SK-N-SH (cell line): ENCODE data around the gene CYB561. TPM values are rescaled to one million over a fixed set of nuclear protein-coding genes. Genes with fewer than 3 reads are reported as not detected.
A peak's percentile ranks its signal among the peaks of the same experiment; 100 is the strongest.

Experiments
- CTCF ChIA-PET: fragments of 300-600, 350-600 bp; formaldehyde crosslinking; extraction: SDS; loops from one replicate; lab custom pipeline; 2021; lab: Yijun Ruan, JAX
- POLR2A ChIA-PET: fragments of 350-600 bp; sonication (Branson Sonifier 250); formaldehyde crosslinking; extraction: SDS; loops from one replicate; lab custom pipeline; 2020; ENCODE audit warnings: antibody characterized with exemption, inconsistent platforms; lab: Yijun Ruan, JAX
- DNase-seq: peaks from one replicate; pipeline ENCODE4 v3.0.0; 2012
- H2AFZ ChIP-seq: fragments of 200-600 bp; sonication (generic); 2 replicates; pipeline ENCODE4 v1.8.1; 2016; ENCODE audit warnings: antibody characterized with exemption, mild to moderate bottlenecking, low read depth
- H3F3A ChIP-seq: fragments of 200-600 bp; sonication (generic); replicated peaks from 2 replicates; pipeline ENCODE3; 2016; ENCODE audit warnings: antibody characterized with exemption, mild to moderate bottlenecking; ENCODE audit not compliant: insufficient read depth
- H3K27ac ChIP-seq, 2 experiments: fragments of 200-500 bp in 1 of 2; fragments of 200-600 bp in 1 of 2; sonication (Bioruptor generic) in 1 of 2; sonication (generic), shearing (Covaris generic) in 1 of 2; 2 replicates each; pipeline versions ENCODE4 v1.5.1 to v1.6.1; 2014 to 2016; ENCODE audit warnings: low read depth in 2 of 2, inconsistent platforms in 1 of 2, low read length in 1 of 2, mild to moderate bottlenecking in 1 of 2, mixed read lengths in 1 of 2
- H3K27me3 ChIP-seq: fragments of 200-600 bp; sonication (generic), shearing (Covaris generic); 2 replicates; pipeline ENCODE4 v1.6.1; 2016; ENCODE audit warnings: mixed run types; ENCODE audit not compliant: insufficient read depth
- H3K36me3 ChIP-seq, 2 experiments: fragments of 200-500 bp in 1 of 2; fragments of 200-600 bp in 1 of 2; sonication (Bioruptor generic) in 1 of 2; sonication (generic) in 1 of 2; replicated peaks in 1 of 2; 2 replicates each; pipeline versions ENCODE3 to v1.5.1; 2014 to 2016; ENCODE audit warnings: low read length in 1 of 2, mild to moderate bottlenecking in 1 of 2; ENCODE audit not compliant: insufficient read depth in 2 of 2, control insufficient read depth in 1 of 2
- H3K4me1 ChIP-seq, 2 experiments: fragments of 200-500 bp in 1 of 2; fragments of 200-600 bp in 1 of 2; sonication (Bioruptor generic) in 1 of 2; sonication (generic), shearing (Covaris generic) in 1 of 2; 2 replicates each; pipeline versions ENCODE4 v1.5.1 to v1.6.1; 2014 to 2016; ENCODE audit warnings: low read depth in 1 of 2, low read length in 1 of 2, mixed run types in 1 of 2; ENCODE audit not compliant: insufficient read depth in 2 of 2, control insufficient read depth in 1 of 2
- H3K4me2 ChIP-seq: fragments of 200-600 bp; sonication (generic), shearing (Covaris generic); 2 replicates; pipeline ENCODE4 v1.6.1; 2017; ENCODE audit warnings: mixed run types
- H3K4me3 ChIP-seq, 2 experiments: fragments of 200-500 bp in 1 of 2; fragments of 200-600 bp in 1 of 2; sonication (Bioruptor generic) in 1 of 2; sonication (generic), shearing (Covaris generic) in 1 of 2; 2 replicates each; pipeline versions ENCODE4 v1.5.1 to v1.8.1; 2014 to 2016; ENCODE audit warnings: low read depth in 2 of 2, inconsistent platforms in 1 of 2, low read length in 1 of 2, mild to moderate bottlenecking in 1 of 2, mixed read lengths in 1 of 2, moderate library complexity in 1 of 2
- H3K79me2 ChIP-seq: fragments of 200-600 bp; sonication (generic); 2 replicates; pipeline ENCODE4 v1.8.1; 2017; ENCODE audit warnings: mild to moderate bottlenecking; ENCODE audit not compliant: insufficient read depth
- H3K9ac ChIP-seq: fragments of 200-600 bp; sonication (generic); 2 replicates; pipeline ENCODE4 v1.6.1; 2017; ENCODE audit warnings: mixed run types
- H3K9me2 ChIP-seq: fragments of 200-600 bp; sonication (generic); 2 replicates; pipeline ENCODE4 v1.6.1; 2017; ENCODE audit warnings: mixed run types
- H3K9me3 ChIP-seq: fragments of 200-600 bp; sonication (generic); 2 replicates; pipeline ENCODE4 v1.6.1; 2017; ENCODE audit warnings: mixed run types, mild to moderate bottlenecking, moderate library complexity
- H4K20me1 ChIP-seq: fragments of 200-600 bp; sonication (generic); 2 replicates; pipeline ENCODE4 v1.6.1; 2017; ENCODE audit warnings: mild to moderate bottlenecking, mixed run types; ENCODE audit not compliant: insufficient read depth
- CHD2 ChIP-seq: fragments of 150-350 bp; IDR thresholded peaks from 2 replicates; pipeline ENCODE4 v1.6.1; 2018; ENCODE audit warnings: low read length; ENCODE audit not compliant: partially characterized antibody
- CTCF ChIP-seq: fragments of 200-600 bp; sonication (generic); IDR thresholded peaks from 2 replicates; pipeline ENCODE4 v1.6.1; 2017; ENCODE audit warnings: antibody characterized with exemption, mild to moderate bottlenecking, moderate library complexity
- ELF1 ChIP-seq: IDR thresholded peaks from 2 replicates; pipeline ENCODE4 v1.4.0; 2012
- EP300 ChIP-seq, 2 experiments: IDR thresholded peaks; 2 replicates each; pipeline versions ENCODE4 v1.4.0 to v1.6.1; 2012; ENCODE audit warnings: borderline replicate concordance in 1 of 2, low read depth in 1 of 2, low read length in 1 of 2
- FOXJ3 ChIP-seq: sonication (generic); formaldehyde crosslinking; IDR thresholded peaks from 2 replicates; pipeline ENCODE4 v1.5.1; 2020; ENCODE audit warnings: mild to moderate bottlenecking, missing genetic modification reagents
- FOXM1 ChIP-seq: IDR thresholded peaks from 2 replicates; pipeline ENCODE4 v1.4.0; 2012; ENCODE audit warnings: low read depth, mild to moderate bottlenecking
- GABPA ChIP-seq: IDR thresholded peaks from 2 replicates; pipeline ENCODE4 v1.4.0; 2012; ENCODE audit warnings: low read depth, mild to moderate bottlenecking
- GATA2 ChIP-seq: sonication (generic); formaldehyde crosslinking; IDR thresholded peaks from 2 replicates; pipeline ENCODE4 v1.5.0; 2020; ENCODE audit warnings: mild to moderate bottlenecking, missing genetic modification reagents
- IRF3 ChIP-seq: fragments of 150-350 bp; IDR thresholded peaks from 2 replicates; pipeline ENCODE4 v1.6.1; 2016; ENCODE audit warnings: mild to moderate bottlenecking, low read depth, low read length
- JUND ChIP-seq: IDR thresholded peaks from 2 replicates; pipeline ENCODE4 v1.4.0; 2012
- MEF2A ChIP-seq: IDR thresholded peaks from 2 replicates; pipeline ENCODE4 v1.4.0; 2012; ENCODE audit warnings: low read depth, borderline replicate concordance
- NFIC ChIP-seq: IDR thresholded peaks from 2 replicates; pipeline ENCODE4 v1.4.0; 2012; ENCODE audit warnings: borderline replicate concordance
- NRF1 ChIP-seq: IDR thresholded peaks from 2 replicates; pipeline ENCODE4 v1.6.1; 2012; ENCODE audit warnings: low read depth, mild to moderate bottlenecking, low read length
- PBX3 ChIP-seq: IDR thresholded peaks from 2 replicates; pipeline ENCODE4; 2012
- POLR2AphosphoS5 ChIP-seq: IDR thresholded peaks from 2 replicates; pipeline ENCODE4 v1.6.1; 2012; ENCODE audit warnings: low read depth, low read length
- RAD21 ChIP-seq: IDR thresholded peaks from 2 replicates; pipeline ENCODE4 v1.6.1; 2012; ENCODE audit warnings: mild to moderate bottlenecking, low read length
- RFX5 ChIP-seq: IDR thresholded peaks from 2 replicates; pipeline ENCODE4 v1.6.1; 2012; ENCODE audit warnings: mild to moderate bottlenecking, improper control_type of control experiment, low read length
- SMC3 ChIP-seq: IDR thresholded peaks from 2 replicates; pipeline ENCODE4 v1.6.1; 2012; ENCODE audit warnings: low read depth, low read length, improper control_type of control experiment
- TAF1 ChIP-seq: IDR thresholded peaks from 2 replicates; pipeline ENCODE4 v1.6.1; 2012; ENCODE audit warnings: low read depth, mild to moderate bottlenecking, low read length, moderate library complexity, borderline replicate concordance
- TCF12 ChIP-seq: IDR thresholded peaks from 2 replicates; pipeline ENCODE4 v1.4.0; 2012
- USF2 ChIP-seq: fragments of 150-350 bp; IDR thresholded peaks from 2 replicates; pipeline ENCODE4 v1.6.1; 2017; ENCODE audit warnings: antibody characterized with exemption, low read length, low read depth, borderline replicate concordance
- YY1 ChIP-seq: IDR thresholded peaks from 2 replicates; pipeline ENCODE4 v1.4.0; 2012; ENCODE audit warnings: low read depth, mild to moderate bottlenecking
- ZBTB33 ChIP-seq: IDR thresholded peaks from 2 replicates; pipeline ENCODE4 v1.4.0; 2012; ENCODE audit warnings: low read depth, borderline replicate concordance
- WGBS: methylation state at CpG from one replicate; pipeline ENCODE4 v1.1.6; 2017; ENCODE audit warnings: low lambda C conversion rate; 5-methylcytosine and 5-hydroxymethylcytosine counted together
- polyA plus RNA-seq, 3 experiments: library from polyadenylated mRNA; depleted of rRNA; stranded (reverse); fragments of >200 nt; gene quantifications; 2 replicates each; pipeline ENCODE4 v1.2.3, GENCODE V29; 2012
- TF ChIP-seq, protein P1 (sequence below): IDR thresholded peaks from 2 replicates; pipeline ENCODE4 v1.4.0; 2012; ENCODE audit warnings: low read depth
- TF ChIP-seq, protein P2 (sequence below): IDR thresholded peaks from 2 replicates; pipeline ENCODE4 v1.4.0; 2012; ENCODE audit warnings: low read depth, borderline replicate concordance

CYB561 gene
- polyA plus RNA-seq, 1 of the 3 experiments (the other 2 are of a cell fraction), result 28.3 TPM

GRCh38 chr17:63433746-63434591, 12.1 kb downstream of the CYB561 start:
- no peaks in the 10 kb centered on the region for H3K9me2 ChIP-seq
- H3K79me2 ChIP-seq, result peaks cover 13% of the 10 kb centered on the region; the same call in 1 of the 2 replicates
- H3K36me3 ChIP-seq, result peaks cover 4 to 12% of the 10 kb centered on the region in 2 experiments
- peak overlapping the region in 1 of 2 experiments; percentile 9; a peak in 2 of 4 replicates for H3K4me3 ChIP-seq
- peak overlapping the region; percentile 97 for H3K27ac ChIP-seq
- WGBS, result 65% methylated on average over 22 of the region's 32 CpGs
- peak overlapping the region; percentile 67 for H3K9ac ChIP-seq
- no peaks in the 10 kb centered on the region for H3K9me3 ChIP-seq
- peaks cover 57% of the 10 kb centered on the region for H3F3A ChIP-seq
- H2AFZ ChIP-seq, result no peak overlapping the region
- DNase-seq, result peak; percentile 64
- peaks cover 44 to 90% of the 10 kb centered on the region in 2 experiments for H3K4me1 ChIP-seq
- POLR2A ChIA-PET, result interaction anchor here (0.5 to 13.8 kb wide), 12 partner anchors 8 to 188 kb away, joined by 3 to 572 read pairs (median 8); partner anchors contain the start of genes ACE, CYB561 and MAP3K3
- H3K27me3 ChIP-seq, result no peaks in the 10 kb centered on the region
- peak overlapping the region; percentile 69 for H3K4me2 ChIP-seq
- CTCF ChIA-PET, result interaction anchor here (0.6 to 27.2 kb wide), 11 partner anchors 4 to 268 kb away, joined by 3 to 827 read pairs (median 8); partner anchors contain the start of genes ACE, CYB561, DCAF7 and MAP3K3
- H4K20me1 ChIP-seq, result peaks cover 2% of the 10 kb centered on the region; the same call in 1 of the 2 replicates
- TF ChIP-seq EP300 (IDR thresholded peaks at IDR 0.05; ENCODE audit: borderline replicate concordance in 1 of 2, low read depth in 1 of 2, low read length in 1 of 2) (peak in 1 of 2 experiments; percentile 74; a peak in 1 of 4 replicates), ZBTB33 (peak; percentile 85), GABPA (no peak), MEF2A (no peak; the same call in 1 of the 2 replicates), NRF1 (no peak), SMC3 (no peak; the same call in 1 of the 2 replicates), GATA2 (CRISPR knock-in tag) (no peak), JUND (peak; percentile 86), POLR2AphosphoS5 (no peak; the same call in 1 of the 2 replicates), CHD2 (no peak), RFX5 (no peak), TAF1 (0 out of 2 replicates have a peak, but pooled peaks have one; percentile 9), IRF3 (no peak), NFIC (peak; percentile 96), ELF1 (no peak), FOXM1 (peak; percentile 69), PBX3 (peak; percentile 82), RAD21 (no peak), FOXJ3 (CRISPR knock-in tag) (no peak), CTCF (peak; percentile 25; the same call in 1 of the 2 replicates), YY1 (peak; percentile 81), TCF12 (peak; percentile 89), USF2 (peak; percentile 8; the same call in 1 of the 2 replicates)
- TF ChIP-seq, protein P1, sequence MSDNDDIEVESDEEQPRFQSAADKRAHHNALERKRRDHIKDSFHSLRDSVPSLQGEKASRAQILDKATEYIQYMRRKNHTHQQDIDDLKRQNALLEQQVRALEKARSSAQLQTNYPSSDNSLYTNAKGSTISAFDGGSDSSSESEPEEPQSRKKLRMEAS, result peak; percentile 100
- TF ChIP-seq, protein P2, sequence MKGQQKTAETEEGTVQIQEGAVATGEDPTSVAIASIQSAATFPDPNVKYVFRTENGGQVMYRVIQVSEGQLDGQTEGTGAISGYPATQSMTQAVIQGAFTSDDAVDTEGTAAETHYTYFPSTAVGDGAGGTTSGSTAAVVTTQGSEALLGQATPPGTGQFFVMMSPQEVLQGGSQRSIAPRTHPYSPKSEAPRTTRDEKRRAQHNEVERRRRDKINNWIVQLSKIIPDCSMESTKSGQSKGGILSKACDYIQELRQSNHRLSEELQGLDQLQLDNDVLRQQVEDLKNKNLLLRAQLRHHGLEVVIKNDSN, result peak; percentile 80; the same call in 1 of the 2 replicates
